HG02610 (cell line): ENCODE data around the gene GAB1.

ENCODE experiments used
- ATAC-seq: cut with Tn5 transposase; IDR thresholded peaks from one replicate; pipeline ENCODE4 v1.9.1; 2021; ENCODE audit warnings: mild to moderate bottlenecking, moderate library complexity; ENCODE audit not compliant: unreplicated experiment

The GAB1 gene

GRCh38 chr4:143336781-143337599 is at the start of gene GAB1:
Gene GAB1 (plus strand): TSS chr4:143336876. CDS start chr4:143337189, 313 bp downstream.
- ATAC-seq = peak; percentile 62

- ATAC-seq = no peak
Observed at GRCh38 chr4:143287572-143287923, 49.1 kb upstream of the GAB1 start.

- no peak for ATAC-seq
Observed at GRCh38 chr4:143288171-143288570, 48.5 kb upstream of the GAB1 start.

DNA sequence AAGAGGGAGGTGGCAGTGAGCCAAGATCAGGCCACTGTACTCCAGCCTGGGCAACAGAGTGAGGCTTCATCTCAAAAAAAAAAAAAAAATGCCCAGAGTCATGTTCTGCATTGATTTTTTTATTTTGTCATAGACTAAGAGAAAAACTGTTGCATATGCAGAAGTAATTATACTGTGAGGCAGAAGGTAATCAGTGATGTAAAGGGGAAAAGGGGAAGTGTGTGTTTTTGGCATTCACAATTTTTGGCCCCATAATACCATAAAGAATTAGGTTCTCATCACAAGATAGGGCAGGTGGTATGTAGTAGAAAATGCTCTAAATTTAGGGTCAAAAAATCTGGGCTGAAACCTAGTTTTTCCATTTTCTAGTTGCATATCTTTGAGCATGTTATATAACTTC is 47.3 kb upstream of the GAB1 start:
- no peak for ATAC-seq

DNA sequence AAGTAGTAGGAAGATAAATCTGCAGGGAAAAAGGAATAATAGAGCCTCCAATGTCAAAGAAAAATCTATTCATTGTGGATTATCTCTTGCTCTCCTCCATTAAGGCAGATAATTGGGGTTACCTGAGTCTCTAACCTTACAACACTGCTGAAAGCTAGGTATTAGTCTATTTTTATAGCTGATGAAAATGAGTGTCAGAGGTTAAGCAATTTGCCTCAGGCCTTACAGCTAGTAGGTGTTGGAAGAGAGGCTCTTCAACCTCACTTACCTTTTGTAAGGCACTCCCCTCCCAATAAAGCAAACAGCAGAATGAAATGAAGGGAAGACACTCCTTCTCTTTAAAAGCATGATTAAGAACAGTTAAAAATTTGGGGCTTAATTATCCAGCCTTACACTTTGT is 45.4 kb upstream of the GAB1 start:
- ATAC-seq = no peak

- no peak for ATAC-seq
Observed at GRCh38 chr4:143292858-143293257, 43.8 kb upstream of the GAB1 start.

- ATAC-seq = no peak
Observed at GRCh38 chr4:143294310-143294709, 42.4 kb upstream of the GAB1 start.

DNA sequence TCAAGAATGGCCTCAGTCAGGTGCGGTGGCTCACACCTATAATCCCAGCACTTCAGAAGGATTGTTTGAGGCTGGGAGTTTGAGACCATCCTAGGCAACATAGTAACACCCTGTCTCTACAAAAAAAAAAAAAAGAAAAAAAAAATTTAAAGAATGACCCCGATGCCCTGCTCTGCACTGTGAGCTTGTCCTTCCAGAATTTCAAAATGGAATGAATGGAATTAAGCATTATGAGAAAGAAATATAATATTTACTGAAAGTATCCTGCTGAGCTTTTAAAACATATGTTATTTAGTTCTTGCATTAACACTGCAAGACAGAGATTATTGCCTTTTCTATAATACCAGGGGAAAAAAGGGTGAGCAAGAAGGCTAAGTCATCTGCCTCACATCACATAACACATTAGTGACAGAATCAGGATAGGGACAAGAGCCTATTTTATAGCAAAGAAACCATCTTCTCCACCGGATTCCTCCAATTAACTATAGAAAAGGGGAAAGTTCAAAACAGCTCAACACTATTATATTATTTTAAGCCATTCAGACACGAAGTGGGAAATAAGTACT is 41.9 kb upstream of the GAB1 start:
- no peak for ATAC-seq

GRCh38 chr4:143296397-143297067 is 40.1 kb upstream of the GAB1 start:
- ATAC-seq = no peak

GRCh38 chr4:143300860-143301259 is 35.8 kb upstream of the GAB1 start:
- ATAC-seq = no peak

GRCh38 chr4:143302536-143302935 is 34.1 kb upstream of the GAB1 start:
- no peak for ATAC-seq

DNA sequence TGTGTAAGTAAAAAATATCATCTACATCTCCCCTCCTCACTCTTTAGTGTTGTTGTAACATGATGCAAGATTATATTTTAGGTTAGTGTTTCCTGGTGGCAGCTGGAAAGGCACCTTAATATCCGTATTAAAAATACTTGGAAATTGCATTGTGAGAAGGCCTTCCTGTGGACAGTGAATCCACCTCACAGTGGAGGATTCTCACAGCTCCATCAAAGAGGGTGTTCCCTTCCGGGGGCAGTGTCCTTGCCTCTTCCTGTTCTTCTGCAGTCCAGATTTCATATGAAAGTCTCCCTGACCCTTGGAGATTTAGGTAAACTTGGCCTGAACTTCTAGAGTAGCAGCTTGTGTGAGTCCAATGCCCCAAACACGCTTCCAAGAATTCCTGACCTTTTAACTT is 29.9 kb upstream of the GAB1 start:
- no peak for ATAC-seq

GRCh38 chr4:143307531-143307930 is 29.1 kb upstream of the GAB1 start:
- ATAC-seq = no peak

DNA sequence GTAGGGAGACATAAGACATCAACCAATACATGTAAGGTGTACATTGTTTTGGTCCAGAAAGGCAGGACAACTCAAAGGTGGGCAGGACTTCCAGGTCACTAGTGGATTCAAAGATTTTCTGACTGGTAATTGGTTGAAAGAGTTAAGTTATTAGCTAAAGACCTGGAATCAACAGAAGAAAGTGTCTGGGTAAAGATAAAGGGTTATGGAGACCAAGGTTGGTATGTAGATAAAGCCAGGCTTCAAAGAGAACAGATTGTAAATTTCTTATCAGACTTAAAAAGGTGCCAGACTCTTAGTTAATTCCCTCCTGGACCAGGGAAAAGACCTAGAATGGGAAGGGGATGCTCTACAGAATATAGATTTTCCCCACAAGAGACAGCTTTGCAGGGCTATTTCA is 28.3 kb upstream of the GAB1 start:
- ATAC-seq = no peak

GRCh38 chr4:143311924-143312323 is 24.8 kb upstream of the GAB1 start:
- no peak for ATAC-seq

GRCh38 chr4:143313521-143313920 is 23.2 kb upstream of the GAB1 start:
- ATAC-seq = no peak

GRCh38 chr4:143313996-143314395 is 22.7 kb upstream of the GAB1 start:
- no peak for ATAC-seq

GRCh38 chr4:143320113-143320512 is 16.6 kb upstream of the GAB1 start:
- no peak for ATAC-seq

DNA sequence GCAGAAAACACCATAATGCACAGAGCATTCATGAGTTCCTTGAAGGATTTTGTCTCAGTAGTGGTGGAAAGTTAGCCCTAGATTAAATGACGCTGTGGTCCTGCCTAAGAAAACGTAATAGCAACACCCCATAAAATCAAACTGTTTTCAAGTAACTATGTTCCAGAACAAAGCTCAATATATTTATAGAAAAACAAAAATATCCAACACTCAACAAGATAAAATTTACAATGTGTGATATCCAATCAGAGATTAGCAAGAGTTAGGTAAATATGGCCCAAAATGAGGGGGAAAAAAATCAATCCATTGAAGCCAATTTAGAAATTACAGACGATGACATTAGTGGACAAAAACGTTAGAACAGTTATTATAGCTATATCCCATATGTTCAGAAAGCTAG is 9.9 kb upstream of the GAB1 start:
- no peak for ATAC-seq

GRCh38 chr4:143329985-143330384 is 6.7 kb upstream of the GAB1 start:
- no peak for ATAC-seq

DNA sequence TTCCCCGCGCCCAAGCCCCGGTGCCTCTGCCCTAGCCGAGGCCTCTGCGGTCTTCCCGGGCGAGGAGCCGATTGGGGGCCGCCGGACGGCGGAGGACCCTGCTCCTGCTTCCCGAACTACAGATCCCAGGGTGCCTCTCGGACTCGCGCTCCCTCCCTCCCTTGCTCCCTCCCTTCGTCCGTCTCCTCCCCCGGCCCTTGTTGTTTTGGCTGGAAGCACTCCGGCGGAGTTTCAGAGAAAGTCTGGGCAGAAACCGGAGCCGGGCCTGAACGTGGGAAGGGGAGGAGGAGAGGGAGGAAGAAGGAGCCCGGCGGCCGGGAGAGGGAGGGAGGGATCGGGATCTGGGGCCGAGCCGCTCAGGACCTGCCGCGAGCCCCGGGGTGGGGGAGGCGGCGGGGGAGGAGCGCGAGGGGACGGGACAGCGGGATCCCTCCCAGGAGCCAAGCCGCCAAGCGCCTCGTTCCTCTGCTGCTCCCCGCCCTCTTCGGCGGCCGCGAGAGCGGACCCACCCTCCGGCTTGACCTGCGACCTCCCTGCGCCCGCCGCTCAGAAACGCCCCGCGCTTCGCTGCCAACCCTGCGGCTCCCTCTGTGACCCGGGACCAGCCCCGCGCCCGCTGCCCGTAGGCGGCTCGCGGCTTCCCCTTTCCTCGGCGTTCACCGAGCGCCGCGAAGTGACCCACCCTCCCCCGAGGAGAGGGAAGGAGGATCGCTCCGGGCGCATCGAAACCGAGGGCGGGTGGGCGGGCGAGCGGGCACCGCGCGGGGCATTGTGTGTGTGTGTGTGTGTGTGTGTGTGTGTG is 496 bp upstream of the GAB1 start:
- ATAC-seq = peak; percentile 57
